ENCODE data around the gene TCF4. TPM values are rescaled to one million over a fixed set of nuclear protein-coding genes. Genes with fewer than 3 reads are reported as not detected.

Gene TCF4
- total and polyA plus RNA-seq, 2 donors (not counting 3 experiments of a cell fraction or from before 2014, with no cell fraction given), result 183 to 390 TPM

- H3K4me2 ChIP-seq (ENCODE audit: insufficient read depth, low read length), result no peak overlapping the region
- BruUV-seq (replicated peaks), result no TSS peak
- CTCF ChIA-PET, result no interaction called here
Measured at GRCh38 chr18:55186588-55186987, 401.4 kb downstream of the TCF4 start.

GRCh38 chr18:55185391-55185790 lies 402.6 kb downstream of the TCF4 start:
- Histone ChIP-seq H2AFZ (ENCODE audit: low read depth, low read length) (no peak overlapping the region), H3K27me3 (ENCODE audit: control insufficient read depth in 2 of 2, insufficient read depth in 2 of 2, low read length in 2 of 2) (peaks cover 18 to 23% of the 10 kb centered on the region in 2 experiments), H3K27ac (ENCODE audit: insufficient read depth, low read depth, low read length) (no peak overlapping the region), H3K9ac (replicated peaks; ENCODE audit: extremely low read depth, insufficient read depth, low read length) (no peak overlapping the region), H3K36me3 (ENCODE audit: control insufficient read depth in 2 of 2, extremely low read depth in 1 of 2, insufficient read depth in 2 of 2, low read length in 2 of 2) (no peaks in the 10 kb centered on the region), H3K79me2 (ENCODE audit: control insufficient read depth, insufficient read depth, low read length) (no peaks in the 10 kb centered on the region), H3K9me1 (replicated peaks; ENCODE audit: control insufficient read depth, extremely low read depth, insufficient read depth, low read length) (no peaks in the 10 kb centered on the region), H4K20me1 (replicated peaks; ENCODE audit: control insufficient read depth, extremely low read depth, insufficient read depth, low read length) (no peaks in the 10 kb centered on the region), H3K4me1 (ENCODE audit: control insufficient read depth, extremely low read depth, insufficient read depth, low read length) (no peaks in the 10 kb centered on the region), H3K4me2 (ENCODE audit: insufficient read depth, low read length) (no peak overlapping the region), H3K4me3 (replicated peaks in 1 of 3; ENCODE audit: insufficient read depth in 1 of 3, low read depth in 1 of 3, low read length in 3 of 3) (no peak overlapping the region), H3K9me3 (replicated peaks; ENCODE audit: control insufficient read depth, insufficient read depth, low read length) (no peaks in the 10 kb centered on the region)
- TF ChIP-seq EZH2 (IDR thresholded peaks at IDR 0.05; ENCODE audit: borderline replicate concordance, low read depth, low read length, severe bottlenecking) (no peak), JUN (IDR thresholded peaks at IDR 0.05; ENCODE audit: borderline replicate concordance, insufficient read depth, insufficient read length, low read depth) (no peak), MYC (IDR thresholded peaks at IDR 0.05; ENCODE audit: low read depth, low read length) (no peak), POLR2AphosphoS5 (IDR thresholded peaks at IDR 0.05; ENCODE audit: insufficient read depth, low read depth, low read length) (no peak), POLR2A (IDR thresholded peaks at IDR 0.05; ENCODE audit: low read depth, low read length) (no peak), GATA2 (IDR thresholded peaks at IDR 0.05; ENCODE audit: insufficient read depth, insufficient read length, low read depth, low read length) (no peak), CTCF (IDR thresholded peaks at IDR 0.05; ENCODE audit: extremely low read depth in 1 of 2, insufficient read depth in 1 of 2, low read depth in 1 of 2, low read length in 2 of 2) (no peak), MAX (IDR thresholded peaks at IDR 0.05; ENCODE audit: insufficient read depth, insufficient read length) (no peak), FOS (IDR thresholded peaks at IDR 0.05; ENCODE audit: borderline replicate concordance, insufficient read depth, low read length) (no peak)
- intact Hi-C loops (cut with micrococcal nuclease), result no loop called here
- dilution Hi-C loops (cut with MboI; ENCODE audit: extremely low pct_ligation_motif_present, low sequenced_read_pairs), result no loop called here
- ChIA-PET POLR2A (no interaction called here), CTCF (interaction anchor here (1.7 kb wide), 1 partner anchor 14 kb away, joined by 4 read pairs; no protein-coding TSS in a partner anchor)
- BruUV-seq (replicated peaks), result no TSS peak
- no peak for DNase-seq (ENCODE audit: low read depth, low spot score)
- no peak for FAIRE-seq

More at GRCh38 chr18:55186588-55186987, 401.4 kb downstream of the TCF4 start:
- no peak overlapping the region for H3K27ac ChIP-seq (ENCODE audit: insufficient read depth, low read depth, low read length)
- no peaks in the 10 kb centered on the region for H3K4me1 ChIP-seq (ENCODE audit: control insufficient read depth, extremely low read depth, insufficient read depth, low read length)
- DNase-seq (ENCODE audit: low read depth, low spot score) (no peak), FAIRE-seq (no peak)
- intact Hi-C loops (cut with micrococcal nuclease) (no loop called here), dilution Hi-C loops (cut with MboI; ENCODE audit: extremely low pct_ligation_motif_present, low sequenced_read_pairs) (no loop called here)
- TF ChIP-seq MYC (IDR thresholded peaks at IDR 0.05; ENCODE audit: low read depth, low read length) (no peak), MAX (IDR thresholded peaks at IDR 0.05; ENCODE audit: insufficient read depth, insufficient read length) (no peak), FOS (IDR thresholded peaks at IDR 0.05; ENCODE audit: borderline replicate concordance, insufficient read depth, low read length) (no peak), POLR2AphosphoS5 (IDR thresholded peaks at IDR 0.05; ENCODE audit: insufficient read depth, low read depth, low read length) (no peak), EZH2 (IDR thresholded peaks at IDR 0.05; ENCODE audit: borderline replicate concordance, low read depth, low read length, severe bottlenecking) (no peak), POLR2A (IDR thresholded peaks at IDR 0.05; ENCODE audit: low read depth, low read length) (no peak), JUN (IDR thresholded peaks at IDR 0.05; ENCODE audit: borderline replicate concordance, insufficient read depth, insufficient read length, low read depth) (no peak)
- H3K27me3 ChIP-seq (ENCODE audit: control insufficient read depth in 2 of 2, insufficient read depth in 2 of 2, low read length in 2 of 2), result peaks cover 17 to 18% of the 10 kb centered on the region in 2 experiments
- POLR2A ChIA-PET, result no interaction called here
- H3K9me1 ChIP-seq (replicated peaks; ENCODE audit: control insufficient read depth, extremely low read depth, insufficient read depth, low read length), result no peaks in the 10 kb centered on the region
- no peaks in the 10 kb centered on the region for H3K36me3 ChIP-seq (ENCODE audit: control insufficient read depth in 2 of 2, extremely low read depth in 1 of 2, insufficient read depth in 2 of 2, low read length in 2 of 2)
- no peaks in the 10 kb centered on the region for H3K79me2 ChIP-seq (ENCODE audit: control insufficient read depth, insufficient read depth, low read length)
- H2AFZ ChIP-seq (ENCODE audit: low read depth, low read length), result no peak overlapping the region
- H3K9me3 ChIP-seq (replicated peaks; ENCODE audit: control insufficient read depth, insufficient read depth, low read length), result no peaks in the 10 kb centered on the region
- H3K4me3 ChIP-seq (replicated peaks in 1 of 3; ENCODE audit: insufficient read depth in 1 of 3, low read depth in 1 of 3, low read length in 3 of 3), result no peak overlapping the region
- H3K9ac ChIP-seq (replicated peaks; ENCODE audit: extremely low read depth, insufficient read depth, low read length), result no peak overlapping the region
- no peaks in the 10 kb centered on the region for H4K20me1 ChIP-seq (replicated peaks; ENCODE audit: control insufficient read depth, extremely low read depth, insufficient read depth, low read length)
